ENCODE data around the gene PRKCH. TPM values are rescaled to one million over a fixed set of nuclear protein-coding genes. Genes with fewer than 3 reads are reported as not detected.

Gene PRKCH
- polyA plus RNA-seq, 3 donors: 15.9 to 19.4 (median 18.9) TPM

GRCh38 chr14:61379639-61380184 lies 58.3 kb downstream of the PRKCH start:
- no peak for DNase-seq (ENCODE audit: extremely low read depth in 1 of 11, low read depth in 9 of 11, low spot score in 4 of 11)

GRCh38 chr14:61380984-61381383 lies 59.6 kb downstream of the PRKCH start:
- DNase-seq (ENCODE audit: extremely low read depth in 1 of 11, low read depth in 9 of 11, low spot score in 4 of 11): no peak

DNA sequence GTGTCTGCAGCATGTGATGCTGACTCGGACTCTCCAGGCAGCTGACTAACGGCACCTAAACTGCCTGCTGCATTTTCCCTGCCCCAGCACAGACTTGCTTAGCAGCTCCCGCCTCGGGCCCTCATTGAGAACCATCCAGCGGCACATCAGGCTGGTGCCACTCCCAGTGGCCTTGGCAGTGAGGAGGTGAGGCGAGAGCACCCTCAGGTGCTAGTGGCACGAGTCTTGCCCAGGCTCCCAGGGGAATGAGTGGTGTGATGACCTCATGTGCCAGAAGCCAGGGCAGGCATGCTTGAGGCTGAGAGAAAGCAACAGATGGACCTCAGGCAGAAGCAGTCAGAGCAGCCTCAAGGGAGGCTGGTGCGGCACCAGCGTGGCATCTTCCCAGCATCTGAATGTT lies 60.2 kb downstream of the PRKCH start:
- DNase-seq (ENCODE audit: extremely low read depth in 1 of 11, low read depth in 9 of 11, low spot score in 4 of 11): no peak

DNA sequence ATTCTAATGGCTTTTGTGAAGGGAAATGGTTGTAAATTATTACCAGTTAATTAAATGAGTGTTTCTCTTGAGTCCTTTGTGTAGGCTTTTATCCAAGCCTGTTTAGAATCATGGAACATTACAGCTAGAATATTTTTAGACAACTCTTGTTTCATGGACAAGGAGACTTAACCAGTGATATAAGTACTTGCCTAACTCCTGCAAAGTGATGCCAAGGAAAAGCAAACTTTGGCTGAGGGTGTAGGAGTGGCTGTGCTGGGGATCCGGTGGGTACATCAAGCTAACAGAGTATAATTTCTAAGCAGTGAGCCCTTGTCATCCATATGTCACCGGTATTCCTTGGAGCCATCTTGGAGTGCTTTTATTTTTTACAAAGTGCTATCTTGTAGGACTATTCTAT lies 61.5 kb downstream of the PRKCH start:
- no peak for DNase-seq (ENCODE audit: extremely low read depth in 1 of 11, low read depth in 9 of 11, low spot score in 4 of 11)

DNA sequence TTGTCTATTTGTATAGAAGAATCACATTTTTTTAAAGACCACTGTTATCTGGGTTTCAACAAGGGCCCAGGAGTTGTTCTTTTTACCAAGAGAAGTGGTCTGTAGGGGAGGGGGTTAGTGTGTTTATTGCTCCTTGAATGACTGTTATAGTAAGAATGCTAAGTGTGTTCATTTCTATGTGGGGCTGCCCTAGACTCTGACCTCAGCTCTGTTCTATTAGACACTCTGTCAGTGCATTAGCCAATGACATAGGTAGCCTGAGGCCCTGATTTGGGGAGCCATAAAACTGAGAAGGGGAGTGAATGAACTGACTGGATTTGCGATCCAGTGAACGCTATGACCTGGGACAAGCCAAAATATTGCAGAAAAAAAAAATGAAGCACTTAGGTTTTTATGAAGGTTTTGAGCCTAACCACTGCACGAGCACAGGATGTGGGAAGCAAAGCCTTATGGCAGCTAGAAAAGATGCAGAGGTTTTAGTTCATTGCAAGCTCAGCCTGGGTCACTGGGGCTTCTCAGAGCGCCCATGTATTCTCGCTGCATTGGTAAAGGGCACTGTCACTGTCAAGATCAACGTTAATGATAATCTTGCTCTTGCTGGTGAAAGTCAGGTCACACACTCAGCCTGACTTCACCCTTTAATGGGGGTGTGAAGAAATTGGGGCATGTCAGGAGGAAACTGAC lies 63.8 kb downstream of the PRKCH start:
- DNase-seq (ENCODE audit: extremely low read depth in 1 of 11, low read depth in 9 of 11, low spot score in 4 of 11): no peak

- DNase-seq (ENCODE audit: extremely low read depth in 1 of 11, low read depth in 9 of 11, low spot score in 4 of 11): no peak
Observed at GRCh38 chr14:61386173-61386772, 64.9 kb downstream of the PRKCH start.

GRCh38 chr14:61387076-61387475 lies 65.7 kb downstream of the PRKCH start:
- DNase-seq (ENCODE audit: extremely low read depth in 1 of 11, low read depth in 9 of 11, low spot score in 4 of 11): no peak

- no peak for DNase-seq (ENCODE audit: extremely low read depth in 1 of 11, low read depth in 9 of 11, low spot score in 4 of 11)
Observed at GRCh38 chr14:61388173-61388975, 67.0 kb downstream of the PRKCH start.

DNA sequence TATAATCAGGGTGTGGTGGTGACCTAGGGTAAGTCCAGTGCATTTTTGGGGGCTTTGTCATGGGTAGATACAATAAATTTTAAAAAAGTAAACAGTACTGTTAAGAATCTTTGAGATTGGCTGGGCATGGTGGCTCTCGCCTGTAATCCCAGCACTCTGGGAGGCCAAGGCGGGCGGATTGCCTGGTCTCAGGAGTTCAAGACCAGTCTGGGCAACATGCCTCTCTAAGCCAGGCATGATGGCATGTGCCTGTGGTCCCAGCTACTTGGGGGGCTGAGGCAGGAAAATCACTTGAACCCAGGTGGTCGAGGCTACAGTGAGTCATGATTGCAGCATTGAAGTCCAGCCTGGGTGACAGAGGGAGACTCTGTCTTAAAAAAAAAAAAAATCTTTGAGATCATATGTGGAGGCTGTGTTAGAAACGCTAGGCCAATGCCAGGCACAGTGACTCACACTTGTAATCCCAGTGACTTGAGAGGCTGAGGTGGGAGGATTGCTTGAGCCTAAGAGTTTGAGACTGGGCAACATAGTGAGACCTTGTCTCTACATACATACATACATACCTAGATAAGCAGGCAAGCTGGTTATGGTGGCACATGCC lies 67.7 kb downstream of the PRKCH start:
- no peak for DNase-seq (ENCODE audit: extremely low read depth in 1 of 11, low read depth in 9 of 11, low spot score in 4 of 11)

DNA sequence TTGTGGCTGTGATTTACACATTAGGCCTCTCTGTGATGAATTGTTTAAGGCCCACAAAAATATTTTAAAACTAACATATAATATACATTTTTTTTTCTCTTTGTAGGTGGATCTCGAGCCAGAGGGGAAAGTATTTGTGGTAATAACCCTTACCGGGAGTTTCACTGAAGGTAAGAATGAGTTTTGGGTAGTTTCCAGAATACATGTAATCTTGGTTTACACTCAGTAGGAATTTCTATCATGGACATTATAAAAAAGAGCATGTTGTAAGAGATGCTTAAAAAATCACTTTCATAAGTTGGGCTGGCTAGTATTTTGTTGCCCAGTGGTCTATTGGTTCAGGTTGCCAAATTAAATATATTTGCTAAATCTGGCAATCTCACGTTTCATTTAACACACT lies 69.7 kb downstream of the PRKCH start:
- no peak for DNase-seq (ENCODE audit: extremely low read depth in 1 of 11, low read depth in 9 of 11, low spot score in 4 of 11)

- no peak for DNase-seq (ENCODE audit: extremely low read depth in 1 of 11, low read depth in 9 of 11, low spot score in 4 of 11)
Observed at GRCh38 chr14:61392297-61392696, 70.9 kb downstream of the PRKCH start.

- DNase-seq (ENCODE audit: extremely low read depth in 1 of 11, low read depth in 9 of 11, low spot score in 4 of 11): no peak
Observed at GRCh38 chr14:61394542-61394941, 73.2 kb downstream of the PRKCH start.

DNA sequence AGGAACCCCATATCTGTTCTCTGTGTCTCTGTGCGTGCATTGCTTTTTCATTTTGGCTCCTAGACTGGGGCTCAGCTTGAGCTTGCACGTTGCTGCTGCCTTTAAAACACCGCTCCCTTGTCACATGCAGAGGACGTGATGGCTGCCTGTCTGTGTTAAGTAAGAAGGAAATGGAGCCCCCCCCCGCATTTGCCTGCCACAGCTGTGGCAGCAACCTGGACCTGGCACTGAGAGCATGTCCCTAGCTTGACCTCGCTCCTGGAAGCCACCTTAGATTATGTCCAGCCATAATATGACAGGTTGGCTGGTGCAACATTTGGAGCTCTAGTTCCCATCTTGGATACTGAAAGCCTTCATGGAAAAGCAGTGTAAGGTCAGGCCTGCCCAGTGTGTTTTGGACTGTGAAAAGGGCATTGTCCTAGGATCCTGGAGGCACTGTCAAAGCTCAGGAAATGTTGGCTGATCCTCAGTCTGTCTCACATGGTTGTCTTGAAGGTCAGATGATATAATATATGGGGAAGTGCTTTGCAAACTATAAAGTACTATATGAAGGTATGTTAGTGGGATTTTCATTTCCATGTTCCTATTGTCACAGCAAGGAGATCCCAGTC lies 73.8 kb downstream of the PRKCH start:
- DNase-seq (ENCODE audit: extremely low read depth in 1 of 11, low read depth in 9 of 11, low spot score in 4 of 11): no peak

DNA sequence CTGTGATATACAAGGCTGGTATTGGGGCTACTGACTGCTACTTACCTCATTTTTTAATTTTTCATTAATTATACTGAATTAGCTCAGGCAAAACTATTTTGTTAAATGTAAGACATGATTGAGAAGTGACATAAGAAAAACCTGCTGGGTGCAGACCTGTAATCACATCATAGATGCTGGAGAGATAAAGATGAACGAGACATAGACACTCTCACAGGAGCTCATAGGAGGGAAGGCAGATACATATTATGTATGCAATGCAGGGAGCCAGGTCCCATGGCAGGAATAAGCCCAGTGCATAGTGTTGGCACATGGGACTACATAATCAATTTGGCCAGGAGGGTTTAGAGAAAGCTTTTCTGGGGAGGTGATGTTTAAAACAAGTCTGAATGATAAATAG lies 74.9 kb downstream of the PRKCH start:
- no peak for DNase-seq (ENCODE audit: extremely low read depth in 1 of 11, low read depth in 9 of 11, low spot score in 4 of 11)

- DNase-seq (ENCODE audit: extremely low read depth in 1 of 11, low read depth in 9 of 11, low spot score in 4 of 11): no peak
Observed at GRCh38 chr14:61396694-61397093, 75.3 kb downstream of the PRKCH start.

DNA sequence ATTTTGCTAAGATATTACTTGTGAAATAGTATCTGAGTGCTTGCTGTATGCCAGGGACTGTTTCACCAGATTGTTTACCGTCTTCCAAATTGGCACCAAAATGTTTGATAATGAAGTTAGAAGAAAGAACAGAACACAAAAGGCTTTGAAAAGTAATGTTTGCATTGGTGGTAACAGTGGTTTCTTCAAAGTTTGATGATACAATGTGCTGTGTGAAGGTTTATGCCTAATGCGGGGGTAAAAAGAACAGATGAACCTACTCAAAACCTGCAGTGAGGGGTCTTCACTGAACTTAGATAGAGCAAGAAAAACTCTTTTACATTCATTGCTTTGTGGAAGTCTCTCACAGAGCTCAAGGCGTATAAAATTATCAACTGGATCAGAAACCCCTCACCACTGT lies 76.2 kb downstream of the PRKCH start:
- DNase-seq (ENCODE audit: extremely low read depth in 1 of 11, low read depth in 9 of 11, low spot score in 4 of 11): no peak

- no peak for DNase-seq (ENCODE audit: extremely low read depth in 1 of 11, low read depth in 9 of 11, low spot score in 4 of 11)
Observed at GRCh38 chr14:61398221-61398620, 76.8 kb downstream of the PRKCH start.

DNA sequence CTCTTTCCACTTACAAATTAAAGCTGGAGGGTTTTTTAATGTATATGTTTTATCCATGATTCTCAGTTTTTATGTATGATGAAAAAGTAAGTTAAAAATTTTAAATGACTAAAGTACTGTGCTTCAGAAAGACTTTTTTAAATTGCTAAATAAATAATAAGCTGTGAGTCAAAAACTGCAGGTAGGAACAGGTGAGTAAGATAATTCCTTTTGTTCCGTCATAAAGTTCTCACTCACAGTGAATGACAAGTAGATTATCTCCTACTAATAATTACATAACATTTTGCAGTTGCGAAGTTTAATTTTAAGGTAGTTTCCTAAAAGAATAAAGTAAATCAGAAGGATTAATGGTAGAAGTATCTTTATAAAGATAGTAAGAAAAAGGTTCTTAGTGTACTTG lies 78.0 kb downstream of the PRKCH start:
- no peak for DNase-seq (ENCODE audit: extremely low read depth in 1 of 11, low read depth in 9 of 11, low spot score in 4 of 11)

GRCh38 chr14:61401461-61401860 lies 80.1 kb downstream of the PRKCH start:
- DNase-seq (ENCODE audit: extremely low read depth in 1 of 11, low read depth in 9 of 11, low spot score in 4 of 11): no peak
